Hepatocyte (in vitro differentiated cells): Measurements from ENCODE around the gene BLID. TPM values are rescaled to one million over a fixed set of nuclear protein-coding genes. Genes with fewer than 3 reads are reported as not detected.

ENCODE experiments used
- DNase-seq: peaks from one replicate; pipeline ENCODE4 v3.0.0-alpha.2; 2016; ENCODE audit warnings: low spot score
- H2AFZ ChIP-seq: fragments of 200-600 bp; sonication (generic); 2 replicates; pipeline ENCODE4 v1.6.0; 2016; ENCODE audit warnings: antibody characterized with exemption, mild to moderate bottlenecking
- H3K27ac ChIP-seq: fragments of 200-600 bp; sonication (generic); 2 replicates; pipeline ENCODE4 v1.5.1; 2016; ENCODE audit warnings: mild to moderate bottlenecking
- H3K27me3 ChIP-seq: fragments of 200-600 bp; sonication (generic); 2 replicates; pipeline ENCODE4 v1.6.1; 2016
- H3K36me3 ChIP-seq: fragments of 200-600 bp; sonication (generic); replicated peaks from 2 replicates; pipeline ENCODE4 v1.5.1; 2016; ENCODE audit warnings: low read depth; ENCODE audit not compliant: insufficient read depth
- H3K4me1 ChIP-seq: fragments of 200-600 bp; sonication (generic); 2 replicates; pipeline ENCODE4 v1.5.1; 2016; ENCODE audit warnings: mild to moderate bottlenecking, moderate library complexity; ENCODE audit not compliant: insufficient read depth
- H3K4me2 ChIP-seq: fragments of 200-600 bp; sonication (generic); 2 replicates; pipeline ENCODE4 v1.6.0; 2016
- H3K4me3 ChIP-seq: fragments of 200-600 bp; sonication (generic); 2 replicates; pipeline ENCODE4 v1.5.1; 2016; ENCODE audit warnings: mild to moderate bottlenecking
- H3K79me2 ChIP-seq: fragments of 200-600 bp; sonication (generic); 2 replicates; pipeline ENCODE4 v1.6.0; 2017; ENCODE audit warnings: mild to moderate bottlenecking
- H3K9me2 ChIP-seq: fragments of 200-600 bp; sonication (generic); replicated peaks from 2 replicates; pipeline ENCODE4 v1.6.0; 2017; ENCODE audit warnings: mild to moderate bottlenecking; ENCODE audit not compliant: insufficient read depth
- H3K9me3 ChIP-seq: fragments of 200-600 bp; sonication (generic); 2 replicates; pipeline ENCODE4 v1.5.1; 2016; ENCODE audit warnings: low read depth, mild to moderate bottlenecking
- H4K20me1 ChIP-seq: fragments of 200-600 bp; sonication (generic); 2 replicates; pipeline ENCODE4 v1.6.0; 2016; ENCODE audit warnings: mild to moderate bottlenecking; ENCODE audit not compliant: insufficient read depth, poor library complexity, severe bottlenecking
- EZH2 ChIP-seq: fragments of 200-600 bp; sonication (generic); IDR thresholded peaks from 2 replicates; pipeline ENCODE4 v1.6.1; 2016; ENCODE audit warnings: antibody characterized with exemption, mild to moderate bottlenecking, borderline replicate concordance
- EZH2phosphoT487 ChIP-seq: fragments of 200-600 bp; sonication (generic); IDR thresholded peaks from one replicate; pipeline ENCODE4 v1.6.1; 2018; ENCODE audit warnings: antibody characterized with exemption, mild to moderate bottlenecking, low read depth, moderate library complexity; ENCODE audit not compliant: unreplicated experiment, severe bottlenecking
- WGBS: methylation state at CpG from one replicate; pipeline ENCODE4 v1.1.6; 2016; ENCODE audit warnings: low lambda C conversion rate; ENCODE audit errors: missing lambda C conversion rate; 5-methylcytosine and 5-hydroxymethylcytosine counted together
- polyA plus RNA-seq: library from polyadenylated mRNA; unstranded; fragments of >200 nt; fragmentation: Nextera tagmentation; extraction: Ambion mirVana; gene quantifications from 2 replicates; pipeline ENCODE4 v1.2.1, GENCODE V29; 2016
- total RNA-seq: library from RNA; depleted of rRNA; stranded (reverse); fragments of >200 nt; gene quantifications from 2 replicates; pipeline ENCODE4 v1.2.3, GENCODE V29; 2014
- TF ChIP-seq, protein P1 (sequence below): fragments of 200-600 bp; sonication (generic); IDR thresholded peaks from 2 replicates; pipeline ENCODE4 v1.5.1; 2016; ENCODE audit warnings: antibody characterized with exemption, mild to moderate bottlenecking; ENCODE audit not compliant: poor library complexity

BLID gene
- total and polyA plus RNA-seq, 2 experiments from 2014 or later: 0.41 to 2.3 TPM

DNA sequence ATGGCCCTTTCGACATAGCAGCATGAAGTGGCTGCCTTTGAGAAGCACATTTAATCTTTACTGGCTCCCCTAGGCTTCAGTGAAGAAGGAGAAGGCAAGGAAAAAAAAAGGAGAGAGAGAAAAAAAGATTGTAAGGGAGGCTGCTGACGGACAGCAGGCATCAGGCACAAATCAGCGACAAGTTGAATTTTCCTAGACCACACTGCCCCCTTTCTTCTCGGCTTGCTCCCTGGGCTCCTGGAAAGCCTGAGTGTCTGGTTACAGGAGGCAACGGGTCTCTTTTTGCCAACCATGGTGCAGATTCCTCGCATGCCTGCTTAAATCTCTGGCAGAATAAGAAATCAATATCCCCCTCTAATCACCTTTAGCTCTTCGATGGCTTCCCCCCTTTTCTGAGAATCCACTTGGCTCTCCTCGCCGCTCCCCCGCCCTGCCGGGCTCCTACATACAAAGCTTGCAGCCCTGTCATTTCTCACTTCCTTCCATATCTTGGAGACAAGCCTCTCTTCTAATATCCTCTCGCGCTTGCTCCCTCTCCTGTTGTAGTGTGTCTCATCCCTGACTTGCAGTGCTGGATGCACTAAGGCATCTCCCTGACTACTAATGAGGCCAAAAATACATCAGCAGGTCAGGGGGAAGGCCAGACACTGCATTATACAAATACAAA, 14.3 kb downstream of the BLID start:
- Histone ChIP-seq H3K27me3 (peaks cover 13% of the 10 kb centered on the region), H3K4me2 (peak overlapping the region; percentile 70), H3K27ac (peak overlapping the region; percentile 92), H3K4me3 (peak overlapping the region; percentile 70), H3K4me1 (no peaks in the 10 kb centered on the region), H3K79me2 (peaks cover 43% of the 10 kb centered on the region), H3K36me3 (no peaks in the 10 kb centered on the region), H3K9me3 (no peaks in the 10 kb centered on the region), H3K9me2 (no peaks in the 10 kb centered on the region), H2AFZ (no peak overlapping the region), H4K20me1 (no peaks in the 10 kb centered on the region)
- TF ChIP-seq EZH2phosphoT487: no peak
- TF ChIP-seq, protein P1, sequence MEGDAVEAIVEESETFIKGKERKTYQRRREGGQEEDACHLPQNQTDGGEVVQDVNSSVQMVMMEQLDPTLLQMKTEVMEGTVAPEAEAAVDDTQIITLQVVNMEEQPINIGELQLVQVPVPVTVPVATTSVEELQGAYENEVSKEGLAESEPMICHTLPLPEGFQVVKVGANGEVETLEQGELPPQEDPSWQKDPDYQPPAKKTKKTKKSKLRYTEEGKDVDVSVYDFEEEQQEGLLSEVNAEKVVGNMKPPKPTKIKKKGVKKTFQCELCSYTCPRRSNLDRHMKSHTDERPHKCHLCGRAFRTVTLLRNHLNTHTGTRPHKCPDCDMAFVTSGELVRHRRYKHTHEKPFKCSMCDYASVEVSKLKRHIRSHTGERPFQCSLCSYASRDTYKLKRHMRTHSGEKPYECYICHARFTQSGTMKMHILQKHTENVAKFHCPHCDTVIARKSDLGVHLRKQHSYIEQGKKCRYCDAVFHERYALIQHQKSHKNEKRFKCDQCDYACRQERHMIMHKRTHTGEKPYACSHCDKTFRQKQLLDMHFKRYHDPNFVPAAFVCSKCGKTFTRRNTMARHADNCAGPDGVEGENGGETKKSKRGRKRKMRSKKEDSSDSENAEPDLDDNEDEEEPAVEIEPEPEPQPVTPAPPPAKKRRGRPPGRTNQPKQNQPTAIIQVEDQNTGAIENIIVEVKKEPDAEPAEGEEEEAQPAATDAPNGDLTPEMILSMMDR: peak; percentile 70
- 1% methylated on average over 13 of the region's 13 CpGs for WGBS
- peak; percentile 81 for DNase-seq

- peak; percentile 19 for DNase-seq
- peak overlapping the region; percentile 70 for H3K4me3 ChIP-seq
- H3K36me3 ChIP-seq: no peaks in the 10 kb centered on the region
- H3K9me3 ChIP-seq: no peaks in the 10 kb centered on the region
- H3K4me1 ChIP-seq: no peaks in the 10 kb centered on the region
- peak overlapping the region; percentile 70 for H3K4me2 ChIP-seq
- peaks cover 13% of the 10 kb centered on the region for H3K27me3 ChIP-seq
- peaks cover 53% of the 10 kb centered on the region for H3K79me2 ChIP-seq
- no peak for TF ChIP-seq EZH2
- TF ChIP-seq, protein P1: no peak
- no peak for TF ChIP-seq EZH2phosphoT487
- H2AFZ ChIP-seq: no peak overlapping the region
- H3K27ac ChIP-seq: peak overlapping the region; percentile 92
- WGBS: 17% methylated on average over 11 of the region's 11 CpGs
- no peaks in the 10 kb centered on the region for H4K20me1 ChIP-seq
- no peaks in the 10 kb centered on the region for H3K9me2 ChIP-seq
Observed at GRCh38 chr11:122100756-122101080, 15.3 kb downstream of the BLID start.

GRCh38 chr11:122100037-122100755, 15.8 kb downstream of the BLID start:
- 9% methylated on average over 25 of the region's 27 CpGs for WGBS

More at GRCh38 chr11:122100037-122100755, 15.8 kb downstream of the BLID start:
- Histone ChIP-seq H3K36me3 (no peaks in the 10 kb centered on the region), H3K9me2 (no peaks in the 10 kb centered on the region), H3K4me3 (peak overlapping the region; percentile 70), H3K27me3 (peaks cover 13% of the 10 kb centered on the region), H3K79me2 (peaks cover 59% of the 10 kb centered on the region), H3K4me1 (no peaks in the 10 kb centered on the region), H4K20me1 (no peaks in the 10 kb centered on the region), H3K9me3 (no peaks in the 10 kb centered on the region), H2AFZ (no peak overlapping the region), H3K4me2 (peak overlapping the region; percentile 70), H3K27ac (peak overlapping the region; percentile 92)
- TF ChIP-seq, protein P1: no peak
- TF ChIP-seq EZH2: no peak
- no peak for TF ChIP-seq EZH2phosphoT487
- DNase-seq: peak; percentile 54
